Stomach (tissue), 9 donors: Measurements from ENCODE around the gene RHBDD3. TPM values are rescaled to one million over a fixed set of nuclear protein-coding genes. Genes with fewer than 3 reads are reported as not detected.
A peak's percentile ranks its signal among the peaks of the same experiment; 100 is the strongest.

Source experiments
- DNase-seq, 2 donors: peaks; one replicate each; pipeline versions ENCODE4 v3.0.0 to v3.0.0-alpha.2; 2013 to 2019
- H3K27ac ChIP-seq, 5 donors: fragments of 200-600 bp in 4 of 5; sonication (generic) in 4 of 5; one replicate each; pipeline ENCODE4 v1.5.1; 2013 to 2019; ENCODE audit warnings: mild to moderate bottlenecking in 1 of 5, moderate library complexity in 1 of 5
- H3K27me3 ChIP-seq, 3 donors: fragments of 200-600 bp; sonication (generic); one replicate each; pipeline ENCODE4 v1.5.1; 2017 to 2019; ENCODE audit warnings: mixed run types in 1 of 3
- H3K36me3 ChIP-seq, 4 donors: fragments of 200-600 bp; sonication (generic); 1 replicate in 3 of 4; 2 replicates in 1 of 4; pipeline ENCODE4 v1.5.1; 2016 to 2019
- H3K4me1 ChIP-seq, 4 donors: fragments of 200-600 bp; sonication (generic); one replicate each; pipeline ENCODE4 v1.5.1; 2016 to 2019
- H3K4me3 ChIP-seq, 4 donors: fragments of 200-600 bp; sonication (generic) in 3 of 4; one replicate each; pipeline ENCODE4 v1.5.1; 2016 to 2019; ENCODE audit warnings: mild to moderate bottlenecking in 1 of 4
- H3K9me3 ChIP-seq, 4 donors: fragments of 200-600 bp; sonication (generic); one replicate each; pipeline ENCODE4 v1.5.1; 2016 to 2019
- EP300 ChIP-seq: sonication (generic); formaldehyde crosslinking; IDR thresholded peaks from one replicate; pipeline ENCODE4 v1.6.1; 2017; ENCODE audit warnings: antibody characterized with exemption
- POLR2A ChIP-seq, 4 donors: fragments of 450-650 bp; IDR thresholded peaks; one replicate each; pipeline ENCODE4 v1.6.1; 2016; ENCODE audit warnings: antibody characterized with exemption in 4 of 4, control low read depth in 2 of 4, mild to moderate bottlenecking in 1 of 4, moderate library complexity in 1 of 4
- POLR2AphosphoS5 ChIP-seq, 3 donors: sonication (generic); formaldehyde crosslinking; IDR thresholded peaks; one replicate each; pipeline ENCODE4 v1.6.1; 2016; ENCODE audit warnings: antibody characterized with exemption in 3 of 3
- WGBS, 5 donors: extraction: QIAGEN DNeasy Blood & Tissue Kit in 3 of 5; methylation state at CpG; one replicate each; pipeline versions ENCODE4 v1.1.5 to v1.1.7; 2013 to 2018; 5-methylcytosine and 5-hydroxymethylcytosine counted together
- intact Hi-C: fragments of 100-400 bp; cut with DNase I; formaldehyde crosslinking; loops from one replicate; pipeline ENCODE4 v1.15.1; 2023; ENCODE audit warnings: low total_unique reads
- polyA plus RNA-seq, 3 donors: library from polyadenylated mRNA; stranded (reverse); fragments of 200-250 nt; gene quantifications; one replicate each; pipeline ENCODE4 v1.2.3, GENCODE V29; 2013
- total RNA-seq, 5 donors: library from RNA; depleted of rRNA; stranded (reverse); fragments of >200 nt; gene quantifications; one replicate each; pipeline versions ENCODE4 v1.1.0 to v1.2.3, GENCODE V29; 2014 to 2016
- TF ChIP-seq, protein P1 (sequence below), 7 experiments: fragments of 450-650 bp in 4 of 7; fragments of 200-600 bp in 3 of 7; sonication (generic) in 3 of 7; IDR thresholded peaks; one replicate each; pipeline ENCODE4 v1.5.1; 2016 to 2019; ENCODE audit warnings: antibody characterized with exemption in 7 of 7, control low read depth in 2 of 7, mild to moderate bottlenecking in 1 of 7
- donor health status: healthy with polysubstance abuse.
- donor health status: Bipolar disorder and iron deficiency.
- donor health status: healthy.

The RHBDD3 gene
- total and polyA plus RNA-seq, 8 donors: 9.8 to 76.5 (median 20.0) TPM

GRCh38 chr22:29233277-29233877, 34.4 kb downstream of the RHBDD3 start:
- no peaks in the 10 kb centered on the region for H3K27me3 ChIP-seq
- H3K4me3 ChIP-seq: no peak overlapping the region
- H3K9me3 ChIP-seq: no peaks in the 10 kb centered on the region
- WGBS, 5 donors: 81 to 94% (median 90%) methylated on average over 1 of the region's 1 CpG
- H3K27ac ChIP-seq: no peak overlapping the region
- TF ChIP-seq, protein P1, sequence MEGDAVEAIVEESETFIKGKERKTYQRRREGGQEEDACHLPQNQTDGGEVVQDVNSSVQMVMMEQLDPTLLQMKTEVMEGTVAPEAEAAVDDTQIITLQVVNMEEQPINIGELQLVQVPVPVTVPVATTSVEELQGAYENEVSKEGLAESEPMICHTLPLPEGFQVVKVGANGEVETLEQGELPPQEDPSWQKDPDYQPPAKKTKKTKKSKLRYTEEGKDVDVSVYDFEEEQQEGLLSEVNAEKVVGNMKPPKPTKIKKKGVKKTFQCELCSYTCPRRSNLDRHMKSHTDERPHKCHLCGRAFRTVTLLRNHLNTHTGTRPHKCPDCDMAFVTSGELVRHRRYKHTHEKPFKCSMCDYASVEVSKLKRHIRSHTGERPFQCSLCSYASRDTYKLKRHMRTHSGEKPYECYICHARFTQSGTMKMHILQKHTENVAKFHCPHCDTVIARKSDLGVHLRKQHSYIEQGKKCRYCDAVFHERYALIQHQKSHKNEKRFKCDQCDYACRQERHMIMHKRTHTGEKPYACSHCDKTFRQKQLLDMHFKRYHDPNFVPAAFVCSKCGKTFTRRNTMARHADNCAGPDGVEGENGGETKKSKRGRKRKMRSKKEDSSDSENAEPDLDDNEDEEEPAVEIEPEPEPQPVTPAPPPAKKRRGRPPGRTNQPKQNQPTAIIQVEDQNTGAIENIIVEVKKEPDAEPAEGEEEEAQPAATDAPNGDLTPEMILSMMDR (IDR thresholded peaks at IDR 0.05): no peak
- TF ChIP-seq EP300: no peak
- TF ChIP-seq POLR2A (IDR thresholded peaks at IDR 0.05): no peak
- TF ChIP-seq POLR2AphosphoS5 (IDR thresholded peaks at IDR 0.05): no peak
- H3K4me1 ChIP-seq: peaks cover 0 to 10% (median 0%) of the 10 kb centered on the region in 4 donors
- no peak for DNase-seq
- intact Hi-C loops: no loop called here
- H3K36me3 ChIP-seq: no peaks in the 10 kb centered on the region

GRCh38 chr22:29231971-29232959, 35.5 kb downstream of the RHBDD3 start:
- DNase-seq: peak; percentile 50 to 57
- Histone ChIP-seq H3K4me1 (peaks cover 0 to 10% (median 0%) of the 10 kb centered on the region in 4 donors), H3K36me3 (no peaks in the 10 kb centered on the region), H3K27me3 (no peaks in the 10 kb centered on the region), H3K4me3 (no peak overlapping the region), H3K27ac (no peak overlapping the region), H3K9me3 (no peaks in the 10 kb centered on the region)
- TF ChIP-seq POLR2A (IDR thresholded peaks at IDR 0.05) (no peak), EP300 (no peak), POLR2AphosphoS5 (IDR thresholded peaks at IDR 0.05) (peak in 1 of 3 donors; percentile 9)
- TF ChIP-seq, protein P1 (IDR thresholded peaks at IDR 0.05): no peak
- WGBS, 5 donors: 61 to 76% (median 67%) methylated on average over 12 to 22 of the region's 22 CpGs
- intact Hi-C loops: no loop called here

DNA sequence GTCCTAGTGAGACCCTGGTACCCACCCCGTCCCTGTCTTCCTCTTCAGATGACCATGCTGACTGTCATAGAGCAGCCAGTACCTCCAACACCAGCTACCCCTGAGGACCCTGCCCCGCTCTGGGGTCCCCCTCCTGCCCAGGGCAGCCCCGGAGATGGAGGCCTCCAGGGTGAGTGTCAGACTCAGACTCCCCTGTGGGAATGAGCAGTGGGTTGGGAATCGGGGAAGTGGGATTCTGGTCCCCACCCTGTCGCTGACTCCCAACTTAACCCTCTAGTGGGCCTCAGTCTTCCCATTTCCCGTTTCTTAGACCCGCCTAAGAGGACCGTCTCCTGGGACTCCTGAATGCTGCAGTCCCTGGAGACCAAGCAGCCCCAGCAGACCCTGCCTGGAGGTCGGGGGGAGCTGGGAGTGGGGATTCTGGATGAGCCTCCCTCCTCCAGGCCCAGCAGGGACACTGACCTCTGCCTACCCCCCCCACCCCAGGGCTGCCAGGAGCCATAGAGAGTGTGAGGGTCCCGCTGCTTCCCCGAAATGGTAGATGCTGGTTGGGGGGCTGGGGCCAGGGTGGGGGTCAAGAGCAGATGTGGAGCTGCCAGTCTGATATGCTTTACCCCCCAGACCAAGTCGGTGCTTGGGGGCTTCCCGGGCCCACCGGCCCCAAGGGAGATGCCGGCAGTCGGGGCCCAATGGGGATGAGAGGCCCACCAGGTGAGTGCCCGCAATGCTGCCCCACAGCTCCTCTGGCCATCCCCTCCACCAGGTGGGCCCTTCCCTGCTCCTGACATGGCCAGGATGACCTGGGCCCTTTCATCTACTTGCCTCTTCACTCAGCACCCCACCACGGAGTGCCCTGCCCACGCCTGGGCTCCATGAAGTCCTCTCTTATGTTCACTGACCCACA, 36.6 kb downstream of the RHBDD3 start:
- DNase-seq: no peak
- H3K4me3 ChIP-seq: no peak overlapping the region
- TF ChIP-seq, protein P1 (IDR thresholded peaks at IDR 0.05): no peak
- TF ChIP-seq POLR2AphosphoS5 (IDR thresholded peaks at IDR 0.05): no peak
- no peak for TF ChIP-seq EP300
- no peak for TF ChIP-seq POLR2A (IDR thresholded peaks at IDR 0.05)
- H3K27me3 ChIP-seq: no peaks in the 10 kb centered on the region
- no peaks in the 10 kb centered on the region for H3K36me3 ChIP-seq
- WGBS, 5 donors: 87 to 91% (median 90%) methylated on average over 11 to 19 of the region's 19 CpGs
- H3K9me3 ChIP-seq: no peaks in the 10 kb centered on the region
- H3K27ac ChIP-seq: no peak overlapping the region
- peaks cover 0 to 10% (median under 1%) of the 10 kb centered on the region in 4 donors for H3K4me1 ChIP-seq
- intact Hi-C loops: no loop called here
